Activated CD8-positive, alpha-beta T cell treated with anti-CD3 and anti-CD28 coated beads for 36 hours (primary cell): Measurements from ENCODE around the gene SH3GL2. TPM values are rescaled to one million over a fixed set of nuclear protein-coding genes. Genes with fewer than 3 reads are reported as not detected.

Source experiments
- ATAC-seq: fragments of 200-7000 bp; cut with Tn5 transposase; one replicate; pipeline ENCODE4 v1.10.0; 2021; ENCODE audit warnings: mild to moderate bottlenecking, moderate library complexity
- CTCF ChIA-PET: fragments of 350-600 bp; sonication (Branson Sonifier 250); formaldehyde crosslinking; loops from one replicate; lab custom pipeline; 2021; ENCODE audit warnings: antibody characterized with exemption; lab: Charles Lee
- POLR2A ChIA-PET: fragments of 350-600 bp; sonication (Branson Sonifier 250); formaldehyde crosslinking; loops from one replicate; lab custom pipeline; 2021; ENCODE audit warnings: antibody characterized with exemption; lab: Charles Lee
- DNase-seq: peaks from one replicate; pipeline ENCODE4 v3.0.0-alpha.2; 2020
- H3K27ac Mint-ChIP-seq: one replicate; pipeline ENCODE4 v1.8.0; 2021; ENCODE audit warnings: mild to moderate bottlenecking, mixed read lengths
- H3K27me3 Mint-ChIP-seq: one replicate; pipeline ENCODE4 v1.8.0; 2021; ENCODE audit warnings: mixed read lengths
- H3K36me3 Mint-ChIP-seq: one replicate; pipeline ENCODE4 v1.8.0; 2021; ENCODE audit warnings: low read depth, mixed read lengths
- H3K4me1 Mint-ChIP-seq: one replicate; pipeline ENCODE4 v1.8.0; 2021; ENCODE audit warnings: low read depth, mixed read lengths
- H3K4me3 Mint-ChIP-seq: one replicate; pipeline ENCODE4 v1.8.0; 2021; ENCODE audit warnings: mild to moderate bottlenecking, moderate library complexity, mixed read lengths
- H3K9me3 Mint-ChIP-seq: one replicate; pipeline ENCODE4 v1.8.0; 2021; ENCODE audit warnings: mixed read lengths
- intact Hi-C: fragments of 100-400 bp; cut with micrococcal nuclease; formaldehyde crosslinking; loops from one replicate; pipeline ENCODE4 v1.10.0; 2022
- total RNA-seq, 2 experiments: library from RNA; stranded (reverse); gene quantifications; one replicate each; pipeline ENCODE4 v1.2.3, GENCODE V29; 2021
- TF ChIP-seq, protein P1 (sequence below): fragments of 200-600 bp; IDR thresholded peaks from one replicate; pipeline ENCODE4 v1.8.0; 2022; ENCODE audit warnings: antibody characterized with exemption, mild to moderate bottlenecking

SH3GL2 gene
- total RNA-seq, 2 experiments from 2014 or later: not detected

DNA sequence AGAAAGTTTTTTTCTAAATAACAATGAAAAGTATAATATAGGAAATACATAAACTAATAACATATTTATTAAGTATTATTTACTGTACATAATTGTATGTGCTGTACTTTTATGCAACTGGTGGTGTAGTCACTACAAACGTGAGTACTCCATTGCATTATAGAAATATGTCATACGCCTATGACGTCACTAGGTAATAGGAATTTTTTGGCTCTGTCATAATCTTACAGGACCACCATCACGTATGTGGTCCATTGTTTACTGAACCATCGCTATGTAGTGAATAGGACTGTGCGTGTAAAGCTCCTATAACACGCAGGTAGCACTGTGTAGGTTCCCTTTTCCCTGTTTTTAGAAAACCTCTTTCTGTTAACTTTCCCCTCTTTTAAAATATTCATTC is 255.0 kb downstream of the SH3GL2 start:
- H3K4me3 Mint-ChIP-seq: no peak overlapping the region
- ChIA-PET CTCF (no interaction called here), POLR2A (no interaction called here)
- DNase-seq (no peak), ATAC-seq (no peak)
- TF ChIP-seq, protein P1, sequence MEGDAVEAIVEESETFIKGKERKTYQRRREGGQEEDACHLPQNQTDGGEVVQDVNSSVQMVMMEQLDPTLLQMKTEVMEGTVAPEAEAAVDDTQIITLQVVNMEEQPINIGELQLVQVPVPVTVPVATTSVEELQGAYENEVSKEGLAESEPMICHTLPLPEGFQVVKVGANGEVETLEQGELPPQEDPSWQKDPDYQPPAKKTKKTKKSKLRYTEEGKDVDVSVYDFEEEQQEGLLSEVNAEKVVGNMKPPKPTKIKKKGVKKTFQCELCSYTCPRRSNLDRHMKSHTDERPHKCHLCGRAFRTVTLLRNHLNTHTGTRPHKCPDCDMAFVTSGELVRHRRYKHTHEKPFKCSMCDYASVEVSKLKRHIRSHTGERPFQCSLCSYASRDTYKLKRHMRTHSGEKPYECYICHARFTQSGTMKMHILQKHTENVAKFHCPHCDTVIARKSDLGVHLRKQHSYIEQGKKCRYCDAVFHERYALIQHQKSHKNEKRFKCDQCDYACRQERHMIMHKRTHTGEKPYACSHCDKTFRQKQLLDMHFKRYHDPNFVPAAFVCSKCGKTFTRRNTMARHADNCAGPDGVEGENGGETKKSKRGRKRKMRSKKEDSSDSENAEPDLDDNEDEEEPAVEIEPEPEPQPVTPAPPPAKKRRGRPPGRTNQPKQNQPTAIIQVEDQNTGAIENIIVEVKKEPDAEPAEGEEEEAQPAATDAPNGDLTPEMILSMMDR: no peak
- no peaks in the 10 kb centered on the region for H3K4me1 Mint-ChIP-seq
- H3K27me3 Mint-ChIP-seq: no peaks in the 10 kb centered on the region
- intact Hi-C loops: no loop called here
- H3K36me3 Mint-ChIP-seq: no peaks in the 10 kb centered on the region
- H3K9me3 Mint-ChIP-seq: peaks cover 2% of the 10 kb centered on the region
- no peak overlapping the region for H3K27ac Mint-ChIP-seq

DNA sequence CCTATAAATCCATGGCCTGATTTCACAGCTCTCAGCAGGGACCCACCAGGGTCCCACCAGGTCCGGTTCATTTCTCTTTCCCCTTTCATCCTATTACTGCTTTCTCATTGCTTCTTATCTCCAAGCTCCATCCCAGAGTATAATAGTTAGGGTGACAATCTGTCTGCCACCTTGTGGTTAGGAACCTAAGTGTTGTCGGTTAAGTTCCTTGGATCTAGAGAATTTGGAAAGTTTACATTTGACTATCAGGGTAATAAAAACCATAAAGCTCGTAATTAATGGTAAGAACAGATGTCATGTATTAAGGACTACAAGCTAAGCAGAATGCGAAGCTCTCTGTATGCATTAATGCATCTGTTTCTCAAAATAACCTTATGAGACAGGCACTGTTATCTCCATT is 259.1 kb downstream of the SH3GL2 start:
- CTCF ChIA-PET: no interaction called here
- ATAC-seq (no peak), DNase-seq (no peak)
- intact Hi-C loops: no loop called here
- Mint-ChIP-seq H3K36me3 (no peaks in the 10 kb centered on the region), H3K4me1 (no peaks in the 10 kb centered on the region), H3K27me3 (no peaks in the 10 kb centered on the region), H3K4me3 (no peak overlapping the region), H3K9me3 (no peaks in the 10 kb centered on the region), H3K27ac (no peak overlapping the region)
- TF ChIP-seq, protein P1: no peak
- POLR2A ChIA-PET: no interaction called here

DNA sequence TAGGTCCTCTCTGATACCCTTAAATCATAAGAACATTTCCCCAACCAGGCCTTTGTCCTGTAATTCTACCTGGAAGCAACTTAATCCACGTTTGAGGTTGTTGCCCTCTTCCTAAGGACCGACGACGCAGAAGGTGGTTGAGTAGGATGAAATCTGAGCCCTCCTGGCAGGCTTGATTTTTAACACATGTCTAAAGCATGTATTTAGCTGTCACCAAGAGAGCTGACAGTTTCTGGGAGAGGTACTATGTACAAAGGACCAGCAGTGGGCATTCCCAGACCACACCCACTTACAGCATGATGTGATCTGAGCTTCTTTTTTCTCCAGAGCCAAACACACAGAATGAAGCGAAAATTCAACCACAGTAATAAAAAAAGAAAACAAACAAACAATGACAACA is 260.9 kb downstream of the SH3GL2 start:
- no peak overlapping the region for H3K4me3 Mint-ChIP-seq
- ATAC-seq (no peak), DNase-seq (no peak)
- TF ChIP-seq, protein P1: no peak
- ChIA-PET CTCF (no interaction called here), POLR2A (no interaction called here)
- no peaks in the 10 kb centered on the region for H3K4me1 Mint-ChIP-seq
- H3K27ac Mint-ChIP-seq: no peak overlapping the region
- no peaks in the 10 kb centered on the region for H3K27me3 Mint-ChIP-seq
- no peaks in the 10 kb centered on the region for H3K36me3 Mint-ChIP-seq
- peaks cover 2% of the 10 kb centered on the region for H3K9me3 Mint-ChIP-seq
- intact Hi-C loops: no loop called here

DNA sequence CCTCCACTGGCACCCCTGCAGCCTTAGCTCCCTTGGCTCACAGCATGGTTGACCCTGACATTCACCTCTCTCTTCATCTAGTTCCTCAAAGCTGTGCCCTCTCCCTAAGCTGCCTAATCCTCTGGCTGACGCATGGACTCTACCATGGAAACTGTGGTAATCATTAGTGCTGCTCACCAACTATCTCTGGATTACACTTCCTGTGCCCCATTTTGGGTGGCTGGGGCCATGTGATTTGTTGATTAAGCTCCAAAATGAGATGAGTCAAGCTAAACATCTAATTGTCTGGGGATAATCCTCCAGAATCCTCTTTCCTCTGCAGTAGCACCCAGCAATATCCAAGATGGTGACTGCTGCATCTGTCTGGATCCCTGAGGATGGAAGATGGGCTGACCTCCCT is 264.4 kb downstream of the SH3GL2 start:
- no peaks in the 10 kb centered on the region for H3K27me3 Mint-ChIP-seq
- DNase-seq (no peak), ATAC-seq (no peak)
- intact Hi-C loops: no loop called here
- no peaks in the 10 kb centered on the region for H3K36me3 Mint-ChIP-seq
- peaks cover 2% of the 10 kb centered on the region for H3K9me3 Mint-ChIP-seq
- H3K4me3 Mint-ChIP-seq: no peak overlapping the region
- ChIA-PET CTCF (interaction anchor here (0.9 kb wide), 1 partner anchor 32 kb away, joined by 3 read pairs; no protein-coding TSS in a partner anchor), POLR2A (no interaction called here)
- H3K27ac Mint-ChIP-seq: no peak overlapping the region
- TF ChIP-seq, protein P1: no peak
- no peaks in the 10 kb centered on the region for H3K4me1 Mint-ChIP-seq
